ENCODE results near the gene HAO1. TPM values are rescaled to one million over a fixed set of nuclear protein-coding genes. Genes with fewer than 3 reads are reported as not detected.

HAO1 gene
- total RNA-seq, 2 experiments from 2014 or later, result not detected

GRCh38 chr20:7984192-7984591, 43.9 kb upstream of the HAO1 start:
- Histone ChIP-seq H4K20me1 (ENCODE audit: insufficient read depth, low read length) (no peaks in the 10 kb centered on the region), H3K79me2 (ENCODE audit: insufficient read depth, low read depth, low read length) (no peaks in the 10 kb centered on the region), H3K4me3 (ENCODE audit: low read depth, low read length, poor library complexity, severe bottlenecking) (no peak overlapping the region), H3K9me3 (ENCODE audit: low read length) (no peaks in the 10 kb centered on the region), H3K36me3 (ENCODE audit: insufficient read depth, low read length) (peaks cover 69% of the 10 kb centered on the region), H3K9me2 (ENCODE audit: insufficient read depth, low read length) (no peaks in the 10 kb centered on the region), H2AFZ (ENCODE audit: low read length) (no peak overlapping the region), H3K27ac (ENCODE audit: low read depth, low read length, poor library complexity, severe bottlenecking) (no peak overlapping the region), H3K4me1 (ENCODE audit: insufficient read depth, low read length, poor library complexity, severe bottlenecking) (no peaks in the 10 kb centered on the region), H3K4me2 (ENCODE audit: low read length) (no peak overlapping the region)
- TF ChIP-seq, protein P1, sequence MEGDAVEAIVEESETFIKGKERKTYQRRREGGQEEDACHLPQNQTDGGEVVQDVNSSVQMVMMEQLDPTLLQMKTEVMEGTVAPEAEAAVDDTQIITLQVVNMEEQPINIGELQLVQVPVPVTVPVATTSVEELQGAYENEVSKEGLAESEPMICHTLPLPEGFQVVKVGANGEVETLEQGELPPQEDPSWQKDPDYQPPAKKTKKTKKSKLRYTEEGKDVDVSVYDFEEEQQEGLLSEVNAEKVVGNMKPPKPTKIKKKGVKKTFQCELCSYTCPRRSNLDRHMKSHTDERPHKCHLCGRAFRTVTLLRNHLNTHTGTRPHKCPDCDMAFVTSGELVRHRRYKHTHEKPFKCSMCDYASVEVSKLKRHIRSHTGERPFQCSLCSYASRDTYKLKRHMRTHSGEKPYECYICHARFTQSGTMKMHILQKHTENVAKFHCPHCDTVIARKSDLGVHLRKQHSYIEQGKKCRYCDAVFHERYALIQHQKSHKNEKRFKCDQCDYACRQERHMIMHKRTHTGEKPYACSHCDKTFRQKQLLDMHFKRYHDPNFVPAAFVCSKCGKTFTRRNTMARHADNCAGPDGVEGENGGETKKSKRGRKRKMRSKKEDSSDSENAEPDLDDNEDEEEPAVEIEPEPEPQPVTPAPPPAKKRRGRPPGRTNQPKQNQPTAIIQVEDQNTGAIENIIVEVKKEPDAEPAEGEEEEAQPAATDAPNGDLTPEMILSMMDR (conservative IDR thresholded peaks at IDR 0.05; ENCODE audit: low read length), result no peak
- TF ChIP-seq EZH2phosphoT487 (IDR thresholded peaks at IDR 0.05; ENCODE audit: borderline replicate concordance, low read depth, low read length), result no peak
- no TSS peak for BruUV-seq (replicated peaks)
- ChIA-PET POLR2A (interaction anchor here (0.6 to 1.0 kb wide), 2 partner anchors 20 to 37 kb away, joined by 3 to 4 read pairs; no protein-coding TSS in a partner anchor), CTCF (ENCODE audit: unreplicated experiment) (interaction anchor here (0.8 kb wide), 1 partner anchor 13 kb away, joined by 3 read pairs; no protein-coding TSS in a partner anchor)
- intact Hi-C loops (cut with micrococcal nuclease; ENCODE audit: unreplicated experiment), result no loop called here
- DNase-seq (ENCODE audit: low spot score), result no peak

GRCh38 chr20:7981374-7981773, 41.1 kb upstream of the HAO1 start:
- Histone ChIP-seq H4K20me1 (ENCODE audit: insufficient read depth, low read length) (no peaks in the 10 kb centered on the region), H3K36me3 (ENCODE audit: insufficient read depth, low read length) (peaks cover 73% of the 10 kb centered on the region), H3K4me2 (ENCODE audit: low read length) (no peak overlapping the region), H3K9me3 (ENCODE audit: low read length) (no peaks in the 10 kb centered on the region), H3K4me3 (ENCODE audit: low read depth, low read length, poor library complexity, severe bottlenecking) (no peak overlapping the region), H3K79me2 (ENCODE audit: insufficient read depth, low read depth, low read length) (no peaks in the 10 kb centered on the region), H2AFZ (ENCODE audit: low read length) (no peak overlapping the region), H3K4me1 (ENCODE audit: insufficient read depth, low read length, poor library complexity, severe bottlenecking) (no peaks in the 10 kb centered on the region), H3K9me2 (ENCODE audit: insufficient read depth, low read length) (no peaks in the 10 kb centered on the region), H3K27ac (ENCODE audit: low read depth, low read length, poor library complexity, severe bottlenecking) (no peak overlapping the region)
- ChIA-PET POLR2A (no interaction called here), CTCF (ENCODE audit: unreplicated experiment) (no interaction called here)
- no TSS peak for BruUV-seq (replicated peaks)
- DNase-seq (ENCODE audit: low spot score), result no peak
- intact Hi-C loops (cut with micrococcal nuclease; ENCODE audit: unreplicated experiment), result no loop called here
- no peak for TF ChIP-seq EZH2phosphoT487 (IDR thresholded peaks at IDR 0.05; ENCODE audit: borderline replicate concordance, low read depth, low read length)

DNA sequence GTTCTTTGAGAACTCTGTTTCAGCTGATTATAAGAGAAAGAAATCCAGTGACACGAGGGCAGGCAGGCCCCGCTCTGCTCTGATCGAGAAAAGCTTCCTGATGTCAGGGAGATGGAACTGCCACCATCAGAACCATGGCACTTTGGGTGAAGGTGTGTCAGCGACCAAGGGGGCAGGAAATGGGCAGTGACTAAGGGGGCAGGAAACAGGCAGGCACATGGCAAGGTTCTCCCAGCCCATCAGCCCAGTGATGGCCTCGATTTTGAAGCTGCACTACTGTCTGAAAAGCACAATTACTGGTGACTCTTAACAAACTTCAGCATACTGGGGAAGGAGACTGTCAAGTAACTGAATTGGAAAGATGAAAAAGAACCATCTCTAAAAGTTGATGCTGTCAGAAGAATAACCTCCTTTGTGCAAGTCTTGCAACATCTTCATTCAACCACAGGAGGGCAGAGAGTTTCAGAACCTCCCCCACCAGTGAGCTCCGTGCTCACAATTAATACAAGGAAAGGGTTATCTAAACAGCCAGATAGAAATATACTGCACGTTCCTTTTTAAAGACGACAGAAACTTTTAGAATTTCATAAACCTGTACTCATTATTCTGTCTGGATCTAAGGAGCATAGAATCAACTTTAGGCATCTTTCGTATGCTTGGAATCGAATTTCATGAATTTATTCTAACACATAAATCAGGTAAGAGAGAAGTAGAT, 40.2 kb upstream of the HAO1 start:
- Histone ChIP-seq H4K20me1 (ENCODE audit: insufficient read depth, low read length) (no peaks in the 10 kb centered on the region), H3K27ac (ENCODE audit: low read depth, low read length, poor library complexity, severe bottlenecking) (no peak overlapping the region), H3K9me2 (ENCODE audit: insufficient read depth, low read length) (no peaks in the 10 kb centered on the region), H3K36me3 (ENCODE audit: insufficient read depth, low read length) (peaks cover 65% of the 10 kb centered on the region), H3K79me2 (ENCODE audit: insufficient read depth, low read depth, low read length) (no peaks in the 10 kb centered on the region), H3K9me3 (ENCODE audit: low read length) (no peaks in the 10 kb centered on the region), H3K4me3 (ENCODE audit: low read depth, low read length, poor library complexity, severe bottlenecking) (no peak overlapping the region), H3K4me2 (ENCODE audit: low read length) (no peak overlapping the region), H3K4me1 (ENCODE audit: insufficient read depth, low read length, poor library complexity, severe bottlenecking) (no peaks in the 10 kb centered on the region), H2AFZ (ENCODE audit: low read length) (no peak overlapping the region)
- no TSS peak for BruUV-seq (replicated peaks)
- DNase-seq (ENCODE audit: low spot score), result peak; percentile 36
- TF ChIP-seq, protein P1 (conservative IDR thresholded peaks at IDR 0.05; ENCODE audit: low read length), result peak; percentile 76
- no peak for TF ChIP-seq EZH2phosphoT487 (IDR thresholded peaks at IDR 0.05; ENCODE audit: borderline replicate concordance, low read depth, low read length)
- ChIA-PET CTCF (ENCODE audit: unreplicated experiment) (no interaction called here), POLR2A (no interaction called here)
- intact Hi-C loops (cut with micrococcal nuclease; ENCODE audit: unreplicated experiment), result no loop called here

All from OCI-LY7 (cell line).